Activated CD8-positive, alpha-beta memory T cell treated with anti-CD3 and anti-CD28 coated beads, Interleukin-2, amount 50 U/mL, for 4 hours (primary cell): Measurements from ENCODE around the gene PRICKLE4.
A peak's percentile ranks its signal among the peaks of the same experiment; 100 is the strongest.

Experiments
- DNase-seq: peaks from one replicate; pipeline ENCODE4 v3.0.0-alpha.2; 2020

Gene PRICKLE4, protein sequence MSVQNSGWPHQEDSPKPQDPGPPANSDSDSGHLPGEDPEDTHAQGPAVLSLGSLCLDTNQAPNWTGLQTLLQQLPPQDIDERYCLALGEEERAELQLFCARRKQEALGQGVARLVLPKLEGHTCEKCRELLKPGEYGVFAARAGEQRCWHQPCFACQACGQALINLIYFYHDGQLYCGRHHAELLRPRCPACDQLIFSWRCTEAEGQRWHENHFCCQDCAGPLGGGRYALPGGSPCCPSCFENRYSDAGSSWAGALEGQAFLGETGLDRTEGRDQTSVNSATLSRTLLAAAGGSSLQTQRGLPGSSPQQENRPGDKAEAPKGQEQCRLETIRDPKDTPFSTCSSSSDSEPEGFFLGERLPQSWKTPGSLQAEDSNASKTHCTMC

DNA sequence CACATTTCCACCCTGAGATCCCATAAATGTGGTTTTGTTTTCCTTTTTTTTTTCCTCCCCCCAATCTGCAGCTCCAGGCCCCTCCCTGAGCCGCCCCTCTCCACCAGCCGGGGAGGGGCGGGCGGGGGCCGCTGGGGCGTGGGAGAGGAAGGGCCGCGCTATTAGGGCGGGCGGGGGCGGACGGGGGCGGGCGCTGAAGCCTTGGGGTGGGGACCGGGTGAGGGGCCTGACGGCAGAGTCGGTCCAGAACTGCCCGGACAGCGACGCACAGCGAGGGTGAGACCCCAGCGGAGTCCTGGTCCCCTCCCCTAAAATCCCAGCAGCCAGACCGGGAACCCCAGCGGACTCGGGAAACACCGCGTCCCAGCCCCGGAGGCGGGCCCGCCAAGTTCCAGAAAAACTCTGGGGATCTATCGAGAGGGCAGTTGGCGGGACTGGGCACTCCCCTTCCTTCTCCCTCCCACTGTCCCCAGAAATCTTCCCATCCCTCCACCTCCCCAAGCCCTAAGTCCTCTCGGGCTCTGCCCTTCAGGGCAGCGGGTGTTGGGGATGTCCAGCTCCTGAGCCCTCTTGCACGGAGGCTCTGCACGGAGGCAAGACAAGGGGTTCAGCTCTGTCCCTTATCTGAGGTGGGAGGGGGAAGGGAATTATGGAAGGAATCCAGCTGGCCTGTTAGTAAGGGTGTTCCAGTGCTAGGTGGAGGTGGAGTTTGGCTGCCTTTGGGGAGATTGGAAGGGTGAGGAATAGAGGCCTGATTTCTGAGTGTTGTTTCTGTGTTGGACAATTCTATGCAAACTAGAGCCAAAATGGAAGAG, at the start of gene PRICKLE4:
Gene PRICKLE4 (plus strand): TSS at position 232 of the 815 bp plus-strand sequence. CDS start 2,692 bp downstream, outside the sequence.
- no peak for DNase-seq

DNA sequence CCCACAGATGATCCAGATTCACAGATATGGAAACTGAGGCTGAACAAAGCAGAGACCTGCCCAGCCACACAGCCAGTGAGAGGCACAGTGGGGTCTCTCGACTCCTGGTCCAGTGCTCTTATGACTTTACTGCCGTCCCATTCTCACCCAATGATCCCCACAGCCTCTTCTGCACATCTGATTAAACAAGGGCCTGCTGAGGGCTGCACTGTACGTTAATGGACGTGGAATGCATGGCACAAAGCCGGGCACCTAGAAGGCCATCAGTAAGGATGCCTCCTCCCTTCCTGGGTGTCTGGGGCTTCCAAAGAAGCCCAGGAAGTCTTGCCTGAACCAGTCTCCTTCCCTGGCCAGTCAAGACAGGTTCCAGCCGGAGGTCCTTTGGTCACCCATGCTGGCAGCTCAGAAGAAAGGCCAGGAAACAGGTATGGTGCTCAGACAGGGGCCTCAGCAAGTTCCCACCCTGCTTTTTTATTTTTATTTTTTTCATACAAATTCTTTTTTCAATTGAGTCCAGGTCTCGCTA, 49.0 kb upstream of the PRICKLE4 start:
- no peak for DNase-seq

DNA sequence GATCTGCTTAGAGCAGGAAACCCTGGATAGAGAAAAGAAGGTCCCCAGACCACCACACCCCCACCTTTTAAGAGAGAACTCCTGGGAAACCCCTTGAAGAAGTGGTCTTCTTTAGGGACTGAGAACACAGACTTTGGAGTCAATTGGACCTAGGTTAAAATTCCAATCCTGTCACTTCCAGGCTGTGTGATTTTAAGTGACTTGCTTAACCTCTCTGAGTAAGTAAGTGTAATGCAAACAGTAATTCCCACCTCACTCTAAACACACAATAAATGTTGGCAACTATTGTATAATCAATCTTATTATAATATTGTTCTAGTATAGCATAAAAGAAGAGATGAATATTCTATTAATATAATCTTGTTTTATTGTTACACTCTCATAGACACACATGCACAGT, 48.4 kb upstream of the PRICKLE4 start:
- no peak for DNase-seq

DNA sequence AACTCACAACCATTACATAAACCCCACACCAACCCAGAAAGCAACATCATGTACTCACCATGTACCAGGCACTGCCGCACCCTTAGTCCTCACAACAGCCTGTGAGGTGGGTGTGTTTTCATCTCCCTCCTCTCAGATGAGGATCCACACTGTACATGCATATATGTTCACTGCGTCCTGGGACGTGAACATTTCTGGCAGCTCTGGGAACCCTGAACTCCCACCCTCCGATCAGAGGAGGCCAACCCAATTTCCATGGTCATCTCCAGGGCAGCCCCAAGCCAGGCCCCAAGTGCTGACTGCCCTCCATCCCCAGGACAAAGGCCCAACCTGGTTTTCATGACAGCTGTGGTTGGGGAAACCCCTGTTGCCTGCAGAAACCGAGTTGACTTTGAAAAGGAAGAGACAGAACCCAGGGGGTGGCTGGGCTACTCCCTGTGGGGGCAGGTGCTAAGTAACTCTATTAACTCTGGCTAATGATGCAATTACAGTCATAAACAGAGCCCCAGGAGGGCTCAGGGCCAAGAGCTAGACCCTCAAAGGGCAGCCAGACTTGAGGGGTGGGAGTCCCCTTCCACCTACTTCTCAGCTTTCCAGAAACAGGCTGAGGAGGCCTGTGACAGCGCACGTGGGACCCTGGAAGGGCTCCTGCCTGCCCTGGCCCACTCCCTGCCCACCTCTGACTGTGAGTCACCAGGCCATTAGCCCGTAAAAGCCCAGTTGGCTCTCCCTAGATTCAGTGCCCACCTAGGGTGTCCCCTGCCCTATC, 47.8 kb upstream of the PRICKLE4 start:
- DNase-seq = peak; percentile 58

DNA sequence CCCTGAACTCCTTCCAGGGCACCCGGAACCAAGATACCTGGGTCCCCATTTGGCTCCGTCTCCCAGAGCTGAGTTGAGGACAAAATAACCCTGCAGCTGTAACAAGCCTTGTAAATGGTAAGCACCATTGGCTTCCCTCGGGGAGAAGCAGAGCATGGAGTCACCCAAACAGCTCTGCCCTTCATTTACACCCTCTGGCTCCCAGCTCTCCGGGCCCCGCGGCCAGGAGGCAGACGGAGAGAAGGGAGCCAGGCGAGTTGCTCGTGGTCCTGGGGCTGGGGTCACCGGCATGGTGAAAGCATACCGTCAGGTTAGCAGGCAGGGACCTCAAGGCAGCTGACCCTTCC, 47.2 kb upstream of the PRICKLE4 start:
- DNase-seq = no peak

DNA sequence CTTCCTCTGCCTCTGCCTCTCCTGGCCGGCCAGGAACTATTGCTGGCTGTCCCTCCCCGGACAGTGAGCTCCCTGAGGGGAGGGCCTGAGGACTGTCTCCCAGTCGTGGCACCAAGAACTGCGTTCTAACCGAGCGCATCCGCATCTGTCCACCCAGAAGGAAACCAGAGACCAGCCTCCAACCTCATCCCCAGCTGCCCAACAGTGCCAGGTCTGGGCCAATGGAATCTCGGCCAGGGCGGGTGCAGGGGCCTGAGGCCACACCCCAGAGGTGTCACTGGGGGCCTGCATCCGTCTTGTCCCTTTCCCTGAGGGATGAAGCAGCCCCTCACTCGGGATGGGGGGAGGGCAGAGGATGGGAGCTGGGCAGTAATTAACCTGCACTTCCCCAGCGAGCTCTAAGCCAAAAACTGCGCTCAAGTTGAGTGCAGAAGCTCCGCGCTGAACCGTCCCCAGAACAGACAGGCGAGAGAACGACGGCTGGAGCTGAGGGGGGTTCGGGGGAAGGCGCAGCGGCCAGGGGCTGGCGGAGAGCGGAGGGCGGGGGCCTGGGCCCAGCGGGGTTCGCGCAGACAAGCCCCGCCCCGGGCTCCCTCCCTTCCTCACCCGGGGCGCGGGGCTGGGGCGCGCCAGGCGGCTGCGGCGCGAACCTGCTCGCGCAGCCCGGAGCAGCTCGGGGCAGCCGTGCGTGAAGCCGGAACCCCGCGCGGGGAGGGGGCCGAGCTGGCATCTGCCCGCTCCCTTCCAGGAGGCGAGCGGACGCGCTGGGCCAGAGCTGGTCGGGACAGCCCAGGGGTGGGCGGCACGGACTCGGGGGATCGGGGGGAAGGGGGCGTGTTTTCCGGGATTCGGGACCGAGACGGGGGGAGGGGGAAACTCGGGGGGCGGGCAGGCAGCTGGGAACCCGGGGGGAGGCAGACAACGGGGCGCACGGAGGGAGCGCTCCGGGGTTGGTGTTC, 46.6 kb upstream of the PRICKLE4 start:
- peak; percentile 64 for DNase-seq

DNA sequence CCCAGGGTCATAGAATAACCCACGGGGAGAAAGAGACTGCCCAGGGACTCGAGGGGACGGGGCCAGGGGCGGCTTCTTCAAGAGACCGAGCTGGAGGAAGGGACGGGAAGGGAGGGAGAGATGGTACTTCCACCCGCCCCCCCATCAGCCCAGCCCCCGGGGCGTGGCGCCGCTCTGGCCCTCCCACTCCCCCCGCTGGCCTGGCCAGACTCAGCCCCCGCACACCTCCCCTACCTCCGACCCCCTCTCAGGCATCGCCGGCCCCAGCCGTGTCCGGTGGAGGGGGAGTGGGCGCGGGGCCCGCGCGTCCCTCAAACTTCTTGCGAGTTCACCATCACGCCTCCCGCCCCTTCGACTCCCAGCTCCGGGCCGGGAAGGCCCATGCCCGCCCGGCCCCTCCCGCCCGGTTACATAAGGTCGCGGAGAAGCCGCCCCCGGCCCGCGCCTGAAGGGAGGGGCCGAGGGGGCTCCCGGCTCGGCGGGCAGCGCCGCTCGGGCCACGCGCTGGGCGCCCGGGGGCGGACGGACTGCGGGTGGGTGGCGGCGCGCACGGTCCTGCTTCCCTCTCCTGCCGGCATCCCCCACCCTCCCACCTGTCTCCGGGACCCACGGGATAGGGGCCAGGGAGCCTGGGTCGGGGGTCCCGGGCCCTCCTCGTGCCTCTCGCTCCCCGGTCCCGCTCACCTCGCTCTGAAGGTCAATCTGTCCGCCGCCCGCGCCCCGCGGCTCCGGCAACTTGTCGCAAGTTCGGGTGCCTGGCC, 45.7 kb upstream of the PRICKLE4 start:
- DNase-seq = peak; percentile 67

DNA sequence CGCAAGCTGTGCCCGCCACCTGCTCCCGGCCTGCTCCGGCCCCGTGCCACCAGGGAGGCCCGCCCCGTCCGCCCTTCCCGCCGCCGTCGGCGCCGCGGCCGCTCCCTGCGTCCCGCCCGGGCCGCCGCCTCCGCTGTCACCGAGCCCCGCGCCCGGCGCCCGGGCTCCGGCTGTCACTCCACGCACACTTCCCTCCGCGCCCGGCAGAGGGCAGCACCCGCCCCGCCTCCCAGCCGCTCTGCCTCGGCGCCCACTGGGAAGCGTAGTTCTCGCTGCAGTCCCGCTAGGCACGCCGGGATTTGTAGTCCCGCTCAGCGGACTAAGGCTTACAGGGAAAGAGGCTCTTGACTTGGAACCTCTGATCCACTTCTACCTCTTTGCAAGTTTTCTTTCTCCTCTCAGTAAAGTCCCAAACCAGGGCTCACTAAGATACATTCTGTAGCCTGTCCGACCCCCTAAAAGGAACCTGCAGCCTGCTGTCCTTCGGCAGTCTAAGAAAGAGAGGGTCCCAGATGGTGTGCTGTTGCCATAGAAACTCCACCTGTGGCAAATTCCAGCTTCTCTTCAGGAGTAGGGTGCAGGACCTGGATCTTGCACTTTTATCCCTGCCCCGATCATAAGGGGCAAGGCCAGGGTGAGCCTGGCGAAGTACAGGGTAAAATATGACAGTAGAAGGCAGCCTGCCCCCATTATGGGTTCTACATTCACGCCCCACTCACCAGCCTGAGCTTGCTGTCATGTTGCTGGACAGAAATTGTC, 45.0 kb upstream of the PRICKLE4 start, which contains the start of gene TFEB:
Gene TFEB (minus strand): TSS at position 182 of the 759 bp plus-strand sequence. CDS start 44,395 bp downstream, outside the sequence.
- peak; percentile 96 for DNase-seq

DNA sequence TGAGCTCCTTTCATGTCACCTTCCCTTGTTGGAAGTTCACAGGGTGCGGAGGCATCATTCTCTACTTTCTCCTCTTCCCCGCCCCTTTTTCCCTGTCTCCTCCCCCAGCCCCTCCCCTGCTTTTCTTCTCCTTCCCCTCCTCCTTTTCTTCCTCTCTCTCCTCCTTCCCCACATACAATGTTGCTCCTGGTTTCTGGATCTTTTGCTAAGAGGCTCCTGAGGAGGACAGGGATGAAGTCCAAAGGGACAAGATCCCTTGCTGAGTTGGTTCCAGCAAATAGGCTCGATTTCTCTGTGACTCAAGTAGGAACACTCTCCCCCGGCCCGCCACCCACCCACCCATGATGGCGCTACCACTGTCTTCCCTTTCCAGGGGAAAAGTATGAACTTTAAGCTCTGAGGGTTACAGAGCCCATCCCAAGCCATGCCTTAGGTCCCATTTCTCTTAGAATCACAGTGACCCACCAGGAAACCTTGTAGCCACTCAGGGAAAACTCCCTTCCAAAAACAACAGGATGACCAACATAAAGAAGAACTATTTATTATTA, 44.3 kb upstream of the PRICKLE4 start:
- no peak for DNase-seq

DNA sequence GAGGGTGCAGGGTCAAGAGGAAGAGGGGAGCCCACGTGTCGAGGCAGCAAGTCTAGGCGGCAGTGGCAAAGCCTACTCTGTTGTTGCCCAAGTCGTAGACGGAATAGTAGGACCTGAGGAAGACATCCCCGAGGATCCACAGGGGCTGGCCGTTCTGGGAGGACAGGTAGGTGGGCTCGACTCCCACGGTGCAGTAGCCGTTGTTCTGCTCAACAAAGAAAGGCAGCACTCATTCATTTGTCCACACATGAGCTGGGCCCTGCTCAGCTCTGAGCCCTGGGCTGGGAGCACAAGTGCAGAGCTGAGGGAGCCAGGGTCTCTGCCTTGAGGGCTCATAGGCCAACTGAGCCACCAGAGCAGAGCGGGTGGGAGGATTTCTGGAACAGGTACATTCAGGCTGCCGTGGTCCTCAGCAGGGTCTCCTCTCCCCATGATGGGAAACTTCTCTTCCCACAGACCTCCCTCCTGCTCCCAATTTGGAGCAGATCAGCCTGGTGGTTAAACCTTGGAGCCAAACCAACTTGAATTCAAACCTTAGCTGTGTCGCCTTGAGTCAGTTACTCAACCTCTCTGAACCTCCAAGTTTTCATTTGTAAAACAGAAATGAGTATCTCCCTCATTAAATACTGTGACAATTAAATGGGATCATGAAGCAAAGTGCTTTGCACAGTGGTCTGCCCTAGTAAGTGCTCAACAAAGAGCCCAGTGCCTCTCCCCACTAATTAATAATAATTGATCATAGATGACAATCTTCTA, 43.6 kb upstream of the PRICKLE4 start:
- DNase-seq = no peak

DNA sequence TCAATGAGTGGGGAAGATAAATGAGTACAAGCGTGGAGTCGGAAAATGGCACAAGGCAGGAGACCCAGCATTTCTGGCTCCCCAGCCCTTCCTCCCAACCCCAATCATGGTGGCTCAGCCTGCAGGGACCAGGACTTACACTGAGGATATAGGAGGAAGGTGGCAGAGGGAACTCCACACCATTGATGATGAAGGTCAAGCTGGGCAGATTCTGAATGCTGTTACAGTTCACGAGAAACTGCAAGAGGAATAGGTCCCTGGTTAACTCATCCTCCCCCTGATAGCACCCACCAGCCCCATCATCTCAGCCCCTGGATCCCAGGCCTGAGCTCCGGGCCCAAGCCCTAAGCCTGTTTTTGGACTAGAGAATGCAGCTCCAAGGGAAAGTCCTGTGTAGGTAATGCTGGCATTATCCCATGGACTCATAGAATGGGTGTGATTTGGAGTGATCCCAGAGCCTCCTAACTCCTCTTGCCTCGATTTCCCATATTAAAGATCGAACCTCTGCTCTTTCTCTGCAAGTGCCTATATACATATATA, 42.9 kb upstream of the PRICKLE4 start:
- no peak for DNase-seq

DNA sequence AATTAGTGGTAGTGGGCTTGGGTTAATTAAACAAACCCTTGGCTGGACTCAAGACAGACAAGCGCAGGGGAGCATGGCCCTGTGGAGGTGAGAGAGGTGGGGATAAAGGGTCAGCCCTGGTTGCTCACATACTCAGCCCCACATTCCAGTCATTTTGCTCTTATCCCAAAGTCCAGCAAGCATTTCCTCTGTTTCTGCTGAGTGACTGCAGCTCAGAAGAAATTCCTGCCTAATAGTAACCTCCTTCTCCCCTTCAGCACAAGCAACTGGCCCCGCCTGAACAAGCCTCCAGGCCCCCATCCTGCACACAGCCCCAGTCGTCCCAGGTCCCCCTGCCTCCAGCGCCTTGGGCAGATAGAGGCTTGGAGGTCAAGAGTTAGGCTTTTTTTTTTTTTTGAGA, 41.5 kb upstream of the PRICKLE4 start:
- DNase-seq = no peak

DNA sequence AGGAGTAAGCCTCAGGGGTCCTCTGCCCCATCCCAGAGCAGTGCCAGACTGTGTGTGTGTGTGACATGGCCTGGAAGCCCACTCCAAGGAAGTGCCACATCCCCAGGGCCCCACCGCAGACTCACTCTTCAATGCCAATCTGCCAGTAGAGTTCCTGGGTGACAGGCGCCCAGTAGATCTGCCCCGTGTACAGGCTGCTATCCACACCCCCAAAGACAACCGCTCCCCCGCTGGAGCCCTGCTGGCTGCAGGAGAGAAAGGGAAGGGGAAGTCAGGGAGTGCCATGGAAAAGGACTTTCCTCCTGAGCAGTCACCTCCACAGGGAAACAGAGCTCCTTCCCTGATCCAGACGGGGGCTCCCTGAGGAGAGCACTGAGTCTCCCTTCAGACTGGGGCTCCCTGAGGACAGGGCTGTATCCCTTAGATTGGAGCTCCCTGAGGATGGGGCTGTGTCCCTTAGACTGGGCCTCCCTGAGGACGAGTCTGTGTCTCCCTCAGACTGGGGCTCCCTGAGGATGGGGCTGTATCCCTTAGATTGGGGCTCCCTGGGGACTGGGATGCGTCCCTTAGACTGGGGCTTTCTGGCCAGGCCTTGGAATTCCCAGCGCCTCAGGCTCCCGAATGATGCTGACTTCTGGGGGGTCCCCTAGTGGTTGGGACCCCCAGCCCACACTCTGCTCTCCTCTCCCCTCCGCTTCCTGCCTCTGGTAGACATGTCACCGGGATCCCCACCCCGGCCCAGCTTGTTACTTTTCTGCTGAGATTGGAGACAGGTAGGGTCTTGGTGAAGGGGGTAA, 40.0 kb upstream of the PRICKLE4 start:
- DNase-seq = no peak

DNA sequence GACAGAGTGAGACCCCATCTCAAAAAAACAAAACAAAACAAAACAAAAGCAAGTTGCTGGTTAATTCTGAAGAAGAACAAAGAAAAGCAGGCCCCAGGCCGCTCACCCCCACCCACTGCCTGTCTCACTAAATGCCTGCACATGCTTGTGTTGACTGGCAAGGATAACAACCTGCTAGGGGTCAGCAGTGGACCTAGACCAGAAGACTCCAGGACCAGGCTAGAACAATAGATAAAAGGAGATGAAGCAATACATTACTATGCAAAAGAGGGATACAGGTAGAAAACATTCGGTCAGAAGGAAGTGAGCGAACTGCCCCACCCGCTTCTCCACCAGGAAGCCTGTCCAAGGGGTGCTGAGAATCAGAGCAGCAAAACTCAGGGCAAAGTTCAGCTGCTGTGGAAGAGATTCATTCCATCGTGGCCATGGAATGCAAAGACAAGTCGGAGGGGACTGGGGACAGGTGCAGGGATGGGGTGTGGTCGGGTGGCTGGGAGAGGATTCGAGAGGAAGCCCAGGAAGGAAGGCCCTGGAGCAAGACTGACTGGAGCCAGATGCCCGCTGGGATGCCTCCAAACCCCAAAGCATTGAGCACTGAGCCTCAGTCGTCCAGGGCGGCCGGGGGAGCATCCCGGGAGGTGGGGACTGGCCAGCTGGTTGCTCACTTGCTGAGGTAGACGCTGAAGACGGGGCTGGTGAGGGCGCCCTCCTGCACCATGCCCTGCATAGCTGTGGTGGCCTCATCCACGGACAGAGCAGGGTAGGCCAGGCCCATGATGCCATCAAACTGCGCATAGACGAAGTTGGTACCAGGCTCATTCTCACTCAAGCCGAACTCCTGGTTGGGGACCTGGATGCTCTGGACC, 38.7 kb upstream of the PRICKLE4 start:
- DNase-seq = no peak

DNA sequence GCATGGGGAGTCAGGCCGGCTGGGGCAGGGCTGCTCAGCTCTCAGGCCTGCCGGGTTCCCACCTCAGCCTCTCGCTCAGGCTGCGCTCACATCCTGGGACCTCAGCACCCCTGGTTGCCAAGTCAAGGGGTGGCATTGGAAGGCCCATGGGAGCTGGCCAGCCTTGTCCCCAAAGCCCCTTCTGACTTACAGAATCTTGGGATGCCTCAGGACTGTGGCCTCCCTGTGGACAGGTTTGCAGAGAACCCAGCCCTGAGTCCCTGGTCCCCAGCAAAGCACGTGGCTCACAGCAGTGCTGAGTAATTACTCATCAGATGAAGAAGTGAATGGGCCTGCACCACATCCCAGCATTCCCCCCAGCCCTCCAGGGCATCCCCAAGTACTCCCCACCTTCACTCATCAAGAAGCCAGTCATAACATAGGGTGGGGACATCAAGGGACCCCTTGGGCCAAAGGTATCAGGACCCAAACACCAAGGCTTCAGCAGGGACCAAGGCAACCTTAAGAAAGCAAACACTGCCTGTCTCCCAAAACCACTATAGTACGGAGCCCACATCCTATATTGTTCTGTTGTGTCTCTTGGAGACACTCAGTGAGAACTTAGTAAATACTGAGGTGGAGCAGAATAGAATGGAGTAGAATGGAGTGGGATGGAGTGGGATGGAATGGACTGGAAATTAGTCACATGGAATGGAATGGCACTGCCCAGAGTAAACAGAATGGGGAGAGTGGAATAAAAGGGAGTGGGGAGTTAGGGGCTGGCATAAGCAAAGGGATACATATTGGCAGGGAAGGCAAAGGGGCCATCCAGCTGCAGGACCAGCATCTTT, 37.0 kb upstream of the PRICKLE4 start:
- DNase-seq = no peak

DNA sequence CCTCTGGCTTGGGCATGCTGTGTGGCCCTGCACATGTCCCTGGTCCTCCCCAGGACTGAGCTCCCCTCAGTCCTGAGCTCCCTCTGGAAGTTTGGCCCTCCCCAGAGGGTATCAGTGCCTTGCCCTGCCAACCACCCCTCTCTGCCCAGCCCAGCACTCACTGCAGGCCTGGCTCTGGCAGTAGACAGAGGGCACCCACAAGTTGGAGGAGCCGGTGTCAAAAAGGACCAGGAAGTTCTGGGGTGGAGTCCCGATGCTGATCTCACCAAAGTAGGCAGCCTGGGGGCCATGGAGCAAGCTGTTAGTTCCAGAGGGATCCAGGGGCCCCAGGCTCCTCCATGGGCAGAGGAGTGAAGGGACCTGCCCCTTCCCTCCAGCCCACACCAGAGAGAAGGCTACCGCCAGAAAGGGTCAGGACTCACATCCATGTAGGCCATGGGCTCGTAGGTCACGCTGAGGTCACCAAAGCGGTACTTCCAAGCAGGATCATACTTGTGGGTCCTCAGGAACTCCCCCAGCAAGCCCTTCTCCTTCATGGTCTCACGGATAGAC, 36.3 kb upstream of the PRICKLE4 start:
- DNase-seq = no peak
